Heart left ventricle (tissue), 16 donors: ENCODE measurements around the gene ALPI. TPM values are rescaled to one million over a fixed set of nuclear protein-coding genes. Genes with fewer than 3 reads are reported as not detected.
A peak's percentile ranks its signal among the peaks of the same experiment; 100 is the strongest.

Experiments used
- ATAC-seq, 4 donors: fragments of 200-7000 bp; cut with Tn5 transposase; one replicate each; pipeline ENCODE4 v1.9.1; 2020 to 2022; ENCODE audit warnings: moderate library complexity in 4 of 4, mild to moderate bottlenecking in 3 of 4, moderate number of reproducible peaks in 1 of 4
- DNase-seq, 5 donors: peaks; one replicate each; pipeline ENCODE4 v3.0.0-alpha.2; 2020
- H3K27ac ChIP-seq, 12 donors: fragments of 200-600 bp; sonication (generic) in 4 of 12; one replicate each; pipeline versions ENCODE4 v1.5.0 to v1.8.0; 2016 to 2022; ENCODE audit warnings: mild to moderate bottlenecking in 2 of 12
- H3K27me3 ChIP-seq, 9 donors: fragments of 200-600 bp; sonication (generic) in 2 of 9; one replicate each; pipeline versions ENCODE4 v1.5.1 to v1.8.0; 2016 to 2022; ENCODE audit warnings: mild to moderate bottlenecking in 3 of 9
- H3K36me3 ChIP-seq, 9 donors: fragments of 200-600 bp; sonication (generic) in 2 of 9; one replicate each; pipeline versions ENCODE4 v1.5.0 to v1.8.0; 2018 to 2022; ENCODE audit warnings: mild to moderate bottlenecking in 2 of 9
- H3K4me1 ChIP-seq, 12 donors: fragments of 200-600 bp; sonication (generic) in 4 of 12; one replicate each; pipeline versions ENCODE4 v1.5.0 to v1.8.0; 2016 to 2022; ENCODE audit warnings: mild to moderate bottlenecking in 3 of 12
- H3K4me3 ChIP-seq, 12 donors: fragments of 200-600 bp; sonication (generic) in 4 of 12; one replicate each; pipeline versions ENCODE4 v1.5.0 to v1.8.0; 2017 to 2022; ENCODE audit warnings: mild to moderate bottlenecking in 9 of 12, moderate library complexity in 4 of 12
- H3K9me3 ChIP-seq, 12 donors: fragments of 200-600 bp; sonication (generic) in 4 of 12; one replicate each; pipeline versions ENCODE4 v1.5.0 to v1.8.0; 2016 to 2022; ENCODE audit warnings: mild to moderate bottlenecking in 1 of 12
- CTCF ChIP-seq, 12 donors: fragments of 200-600 bp; sonication (generic) in 4 of 12; IDR thresholded peaks; one replicate each; pipeline versions ENCODE4 v1.5.0 to v1.8.0; 2018 to 2022; ENCODE audit warnings: antibody characterized with exemption in 12 of 12, mild to moderate bottlenecking in 5 of 12
- POLR2A ChIP-seq, 2 donors: fragments of 450-650 bp; IDR thresholded peaks; one replicate each; pipeline ENCODE4 v1.6.1; 2017; ENCODE audit warnings: antibody characterized with exemption in 2 of 2, mild to moderate bottlenecking in 2 of 2, moderate library complexity in 2 of 2
- WGBS, 4 donors: extraction: QIAGEN DNeasy Blood & Tissue Kit in 2 of 4; methylation state at CpG; one replicate each; pipeline versions ENCODE4 v1.1.5 to v1.1.7; 2013 to 2018; 5-methylcytosine and 5-hydroxymethylcytosine counted together
- intact Hi-C, 10 donors: fragments of 100-400 bp; cut with DNase I; formaldehyde crosslinking; loops; one replicate each; pipeline versions ENCODE4 v1.11.1 to v1.14.2; 2022
- polyA plus RNA-seq, 2 donors: library from polyadenylated mRNA; stranded (reverse); fragments of 200-250 nt; gene quantifications; one replicate each; pipeline ENCODE4 v1.2.3, GENCODE V29; 2013
- total RNA-seq, 9 donors: library from RNA; depleted of rRNA in 2 of 9; stranded (reverse); fragments of >200 nt in 2 of 9; fragmentation: NEBNext Ultra II Directional in 3 of 9; extraction: Animal tissue kit (Norgen Biotek cat#: 25700) in 3 of 9; gene quantifications; one replicate each; pipeline versions ENCODE4 v1.1.0 to v1.2.4, GENCODE V29; 2016 to 2023
- donor health status: ischemic (EF 13 %, LVEDD 7.1; RV severe dilation, severe dysfunction).
- donor health status: healthy with polysubstance abuse.
- donor health status: DM: no; HTN: yes; CAD: no.
- donor health status: DM: no; HTN: no; CAD: no.
- donor health status: ischemic (EF 25% LVEDD 6.9; RV normal size, moderate dysfunction).
- donor health status: ischemic (EF 25% LVEDD 5.7; RV mildly dilated, moderate dysfunction).
- donor health status: healthy.
- donor health status: DM: yes; HTN: yes; CAD: no.
- donor health status: ischemic (EF 35%, LVEDD 5.7; RV mildly dilated, moderate dysfunction).
- donor health status: nonischemic (EF 11% LVEDD 7.7; RV severe dilation, severe dysfunction).
- donor health status: DM: yes; HTN: yes; CAD: no.
- donor health status: PGD.
- donor health status: ischemic (EF 29% LVEDD 5.4; RV normal size, mild dysfunction).
- donor health status: nonischemic (EF 23%, LVEDD 6.1; RV moderate dilation, normal function).

ALPI gene
- total and polyA plus RNA-seq, 11 donors: not detected

GRCh38 chr2:232473467-232473890, 17.5 kb downstream of the ALPI start:
- H3K27ac ChIP-seq: no peak overlapping the region
- peaks cover 0 to 41% (median 3%) of the 10 kb centered on the region in 9 donors for H3K27me3 ChIP-seq
- no peak for TF ChIP-seq POLR2A (IDR thresholded peaks at IDR 0.05)
- TF ChIP-seq CTCF (IDR thresholded peaks at IDR 0.05): no peak
- no peak for ATAC-seq
- H3K4me1 ChIP-seq: no peaks in the 10 kb centered on the region
- WGBS, 4 donors: 15 to 29% (median 25%) methylated on average over 6 of the region's 6 CpGs
- peaks cover 0 to 5% (median 0%) of the 10 kb centered on the region in 12 donors for H3K9me3 ChIP-seq
- H3K4me3 ChIP-seq: no peak overlapping the region
- H3K36me3 ChIP-seq: no peaks in the 10 kb centered on the region
- peak in 1 of 5 donors; percentile 43 for DNase-seq
- intact Hi-C loops: no loop called here

- TF ChIP-seq POLR2A (IDR thresholded peaks at IDR 0.05) (no peak), CTCF (IDR thresholded peaks at IDR 0.05) (no peak)
- Histone ChIP-seq H3K9me3 (peaks cover 0 to 5% (median 0%) of the 10 kb centered on the region in 12 donors), H3K27ac (no peak overlapping the region), H3K27me3 (peaks cover 0 to 54% (median 3%) of the 10 kb centered on the region in 9 donors), H3K4me3 (no peak overlapping the region), H3K4me1 (no peaks in the 10 kb centered on the region), H3K36me3 (no peaks in the 10 kb centered on the region)
- intact Hi-C loops: no loop called here
- DNase-seq (peak in 1 of 5 donors; percentile 3), ATAC-seq (no peak)
- WGBS, 4 donors: 71 to 87% (median 83%) methylated on average over 2 of the region's 2 CpGs
These were observed 20.1 kb downstream of the ALPI start for GRCh38 chr2:232476045-232476444.

- Histone ChIP-seq H3K36me3 (no peaks in the 10 kb centered on the region), H3K4me3 (no peak overlapping the region), H3K27me3 (peaks cover 0 to 58% (median 3%) of the 10 kb centered on the region in 9 donors), H3K9me3 (peaks cover 0 to 5% (median 0%) of the 10 kb centered on the region in 12 donors), H3K4me1 (no peaks in the 10 kb centered on the region), H3K27ac (no peak overlapping the region)
- ATAC-seq (no peak), DNase-seq (peak in 1 of 5 donors; percentile 6)
- 89 to 95% (median 93%) methylated on average over 3 to 7 of the region's 7 CpGs for WGBS, 4 donors
- no peak for TF ChIP-seq CTCF (IDR thresholded peaks at IDR 0.05)
- no peak for TF ChIP-seq POLR2A (IDR thresholded peaks at IDR 0.05)
- intact Hi-C loops: no loop called here
These were observed 20.8 kb downstream of the ALPI start for GRCh38 chr2:232476791-232477190.

GRCh38 chr2:232477751-232478510, 22.0 kb downstream of the ALPI start:
- H3K27me3 ChIP-seq: peaks cover 0 to 63% (median 3%) of the 10 kb centered on the region in 9 donors
- no peaks in the 10 kb centered on the region for H3K36me3 ChIP-seq
- H3K27ac ChIP-seq: no peak overlapping the region
- no peak for TF ChIP-seq POLR2A (IDR thresholded peaks at IDR 0.05)
- TF ChIP-seq CTCF (IDR thresholded peaks at IDR 0.05): no peak
- no peaks in the 10 kb centered on the region for H3K9me3 ChIP-seq
- 90 to 93% (median 93%) methylated on average over 8 to 13 of the region's 13 CpGs for WGBS, 4 donors
- no peak overlapping the region for H3K4me3 ChIP-seq
- ATAC-seq (no peak), DNase-seq (peak in 1 of 5 donors; percentile 22)
- intact Hi-C loops: no loop called here
- H3K4me1 ChIP-seq: no peaks in the 10 kb centered on the region
